Stimulated activated CD8-positive, alpha-beta memory T cell treated with anti-CD3 and anti-CD28 coated beads, Interleukin-7, amount 100 ng/mL, for 48 hours (primary cell): ENCODE measurements around the gene CLNK.

ENCODE experiments used
- DNase-seq, 2 donors: peaks; one replicate each; pipeline ENCODE4 v3.0.0-alpha.2; 2020; ENCODE audit warnings: low read depth in 1 of 2; ENCODE audit errors: extremely low read depth in 1 of 2

The CLNK gene

GRCh38 chr4:10526429-10527222 lies 157.9 kb downstream of the CLNK start:
- DNase-seq = no peak

GRCh38 chr4:10524196-10524833 lies 160.3 kb downstream of the CLNK start:
- DNase-seq = no peak

GRCh38 chr4:10521424-10521823 lies 163.1 kb downstream of the CLNK start:
- no peak for DNase-seq

GRCh38 chr4:10509733-10510132 lies 174.8 kb downstream of the CLNK start:
- no peak for DNase-seq

- DNase-seq = no peak
Observed at GRCh38 chr4:10506077-10506476, 178.5 kb downstream of the CLNK start.

- no peak for DNase-seq
Observed at GRCh38 chr4:10504570-10505179, 179.9 kb downstream of the CLNK start.

GRCh38 chr4:10502717-10503116 lies 181.9 kb downstream of the CLNK start:
- no peak for DNase-seq

- no peak for DNase-seq
Observed at GRCh38 chr4:10500776-10501175, 183.8 kb downstream of the CLNK start.

- no peak for DNase-seq
Observed at GRCh38 chr4:10496200-10496599, 188.4 kb downstream of the CLNK start.

- no peak for DNase-seq
Observed at GRCh38 chr4:10495651-10496050, 188.9 kb downstream of the CLNK start.

- no peak for DNase-seq
Observed at GRCh38 chr4:10492464-10492863, 192.1 kb downstream of the CLNK start.

- DNase-seq = no peak
Observed at GRCh38 chr4:10491401-10491800, 193.2 kb downstream of the CLNK start.

- no peak for DNase-seq
Observed at GRCh38 chr4:10490996-10491395, 193.6 kb downstream of the CLNK start.

GRCh38 chr4:10482913-10483312 lies 201.7 kb downstream of the CLNK start:
- DNase-seq = no peak

GRCh38 chr4:10480616-10481015 lies 204.0 kb downstream of the CLNK start:
- DNase-seq = no peak

- DNase-seq = no peak
Observed at GRCh38 chr4:10478621-10479020, 205.9 kb downstream of the CLNK start.

GRCh38 chr4:10470505-10470904 lies 214.1 kb downstream of the CLNK start:
- no peak for DNase-seq

GRCh38 chr4:10466161-10466560 lies 218.4 kb downstream of the CLNK start:
- DNase-seq = no peak

GRCh38 chr4:10462876-10463275 lies 221.7 kb downstream of the CLNK start:
- no peak for DNase-seq

- DNase-seq = no peak
Observed at GRCh38 chr4:10461850-10462400, 222.6 kb downstream of the CLNK start.

GRCh38 chr4:10461091-10461849 lies 223.3 kb downstream of the CLNK start:
- DNase-seq = peak; percentile 18 to 51
